Osteocyte (in vitro differentiated cells): ENCODE data around the gene BRD7. TPM values are rescaled to one million over a fixed set of nuclear protein-coding genes. Genes with fewer than 3 reads are reported as not detected.
"Not testable (repeated sequence)": the region's sequence is repeated elsewhere in the genome, so short reads cannot be mapped to it uniquely, and the experiment has no call there.

Source experiments
- DNase-seq: peaks from one replicate; pipeline ENCODE4 v3.0.0; 2021; ENCODE audit warnings: mixed read lengths; ENCODE audit not compliant: unreplicated experiment; ENCODE audit errors: extremely low spot score
- H3K27ac Mint-ChIP-seq: one replicate; pipeline ENCODE4 v1.8.0; 2021; ENCODE audit warnings: mild to moderate bottlenecking, mixed read lengths; ENCODE audit not compliant: unreplicated experiment
- H3K27me3 Mint-ChIP-seq: one replicate; pipeline ENCODE4 v1.8.0; 2021; ENCODE audit warnings: mixed read lengths; ENCODE audit not compliant: unreplicated experiment
- H3K36me3 Mint-ChIP-seq: one replicate; pipeline ENCODE4 v1.8.0; 2021; ENCODE audit warnings: mixed read lengths; ENCODE audit not compliant: unreplicated experiment
- H3K4me1 Mint-ChIP-seq: one replicate; pipeline ENCODE4 v1.8.0; 2021; ENCODE audit warnings: mixed read lengths; ENCODE audit not compliant: unreplicated experiment
- H3K4me3 Mint-ChIP-seq: one replicate; pipeline ENCODE4 v1.8.0; 2021; ENCODE audit warnings: mild to moderate bottlenecking, moderate library complexity, mixed read lengths; ENCODE audit not compliant: unreplicated experiment
- H3K9me3 Mint-ChIP-seq: one replicate; pipeline ENCODE4 v1.8.0; 2021; ENCODE audit warnings: mixed read lengths; ENCODE audit not compliant: unreplicated experiment
- total RNA-seq: library from RNA; stranded (reverse); gene quantifications from 2 replicates; pipeline ENCODE4 v1.2.1, GENCODE V29; 2021
- TF ChIP-seq, protein P1 (sequence below): fragments of 200-600 bp; sonication (generic); IDR thresholded peaks from 2 replicates; pipeline ENCODE4 v1.5.0; 2021; ENCODE audit warnings: antibody characterized with exemption, mild to moderate bottlenecking, moderate library complexity

Gene BRD7
- total RNA-seq, 1 donor from 2014 or later, result 72.3 TPM

DNA sequence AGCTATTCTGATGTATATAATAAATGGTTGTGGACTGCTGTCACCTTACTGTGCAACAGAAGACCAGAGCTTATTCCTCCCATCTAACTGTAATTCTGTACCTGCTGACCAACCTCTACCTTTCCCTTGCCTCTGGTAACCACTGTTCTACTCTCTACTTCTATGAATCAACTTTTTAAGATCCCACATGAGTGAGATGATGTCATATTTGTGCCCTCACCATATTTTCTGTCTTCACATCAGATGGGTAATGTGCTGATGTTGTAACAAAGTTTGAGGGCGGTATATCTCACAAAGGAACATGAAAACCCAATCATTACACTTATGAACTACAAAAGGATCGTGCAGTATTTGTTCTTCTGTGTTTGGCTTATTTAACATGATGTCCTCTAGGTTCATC is 16.8 kb downstream of the BRD7 start:
- TF ChIP-seq, protein P1, sequence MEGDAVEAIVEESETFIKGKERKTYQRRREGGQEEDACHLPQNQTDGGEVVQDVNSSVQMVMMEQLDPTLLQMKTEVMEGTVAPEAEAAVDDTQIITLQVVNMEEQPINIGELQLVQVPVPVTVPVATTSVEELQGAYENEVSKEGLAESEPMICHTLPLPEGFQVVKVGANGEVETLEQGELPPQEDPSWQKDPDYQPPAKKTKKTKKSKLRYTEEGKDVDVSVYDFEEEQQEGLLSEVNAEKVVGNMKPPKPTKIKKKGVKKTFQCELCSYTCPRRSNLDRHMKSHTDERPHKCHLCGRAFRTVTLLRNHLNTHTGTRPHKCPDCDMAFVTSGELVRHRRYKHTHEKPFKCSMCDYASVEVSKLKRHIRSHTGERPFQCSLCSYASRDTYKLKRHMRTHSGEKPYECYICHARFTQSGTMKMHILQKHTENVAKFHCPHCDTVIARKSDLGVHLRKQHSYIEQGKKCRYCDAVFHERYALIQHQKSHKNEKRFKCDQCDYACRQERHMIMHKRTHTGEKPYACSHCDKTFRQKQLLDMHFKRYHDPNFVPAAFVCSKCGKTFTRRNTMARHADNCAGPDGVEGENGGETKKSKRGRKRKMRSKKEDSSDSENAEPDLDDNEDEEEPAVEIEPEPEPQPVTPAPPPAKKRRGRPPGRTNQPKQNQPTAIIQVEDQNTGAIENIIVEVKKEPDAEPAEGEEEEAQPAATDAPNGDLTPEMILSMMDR, result no peak
- Mint-ChIP-seq H3K4me3 (no peak overlapping the region), H3K27me3 (no peaks in the 10 kb centered on the region), H3K4me1 (no peaks in the 10 kb centered on the region), H3K9me3 (peaks cover 3% of the 10 kb centered on the region), H3K27ac (no peak overlapping the region), H3K36me3 (peaks cover 40% of the 10 kb centered on the region)
- DNase-seq, result no peak

DNA sequence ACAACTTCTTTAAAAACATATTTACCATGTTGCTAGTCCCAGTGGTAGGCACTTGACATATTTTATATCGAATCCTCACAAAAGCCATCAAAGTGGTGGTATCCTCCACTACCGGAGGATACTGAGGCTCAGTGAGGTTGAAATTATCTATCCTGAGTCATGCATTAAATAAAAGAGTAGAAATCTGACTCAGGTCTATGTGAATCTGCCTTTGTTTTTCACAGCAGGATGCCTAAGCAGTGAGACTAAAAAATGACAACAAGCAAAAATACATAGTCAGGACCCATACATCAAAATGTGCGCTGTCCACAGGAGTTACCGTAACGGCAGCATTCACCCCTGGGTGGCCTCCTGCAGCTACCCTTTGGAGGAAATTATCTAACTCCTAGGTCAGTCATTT is 17.7 kb downstream of the BRD7 start:
- DNase-seq, result no peak

DNA sequence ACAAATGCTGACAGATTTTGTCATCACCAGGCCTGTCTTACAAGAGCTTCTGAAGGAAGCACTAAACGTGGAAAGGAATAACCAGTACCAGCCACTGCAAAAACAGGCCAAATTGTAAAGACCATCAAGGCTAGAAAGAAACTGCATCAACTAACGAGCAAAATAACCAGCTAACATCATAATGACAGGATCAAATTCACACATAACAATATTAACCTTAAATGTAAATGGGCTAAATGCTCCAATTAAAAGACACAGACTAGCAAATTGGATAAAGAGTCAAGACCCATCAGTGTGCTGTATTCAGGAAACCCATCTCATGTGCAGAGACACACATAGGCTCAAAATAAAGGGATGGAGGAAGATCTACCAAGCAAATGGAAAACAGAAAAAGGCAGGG is 23.6 kb downstream of the BRD7 start:
- peaks cover 60% of the 10 kb centered on the region for H3K36me3 Mint-ChIP-seq
- H3K27me3 Mint-ChIP-seq, H3K4me1 Mint-ChIP-seq, DNase-seq, H3K27ac Mint-ChIP-seq, H3K9me3 Mint-ChIP-seq, H3K4me3 Mint-ChIP-seq: not testable (repeated sequence)

More for the DNA sequence above, 17.7 kb downstream of the BRD7 start:
- peaks cover 3% of the 10 kb centered on the region for H3K9me3 Mint-ChIP-seq
- H3K4me3 Mint-ChIP-seq, result no peak overlapping the region
- no peak overlapping the region for H3K27ac Mint-ChIP-seq
- no peaks in the 10 kb centered on the region for H3K4me1 Mint-ChIP-seq
- TF ChIP-seq, protein P1, result no peak
- no peaks in the 10 kb centered on the region for H3K27me3 Mint-ChIP-seq
- peaks cover 44% of the 10 kb centered on the region for H3K36me3 Mint-ChIP-seq

DNA sequence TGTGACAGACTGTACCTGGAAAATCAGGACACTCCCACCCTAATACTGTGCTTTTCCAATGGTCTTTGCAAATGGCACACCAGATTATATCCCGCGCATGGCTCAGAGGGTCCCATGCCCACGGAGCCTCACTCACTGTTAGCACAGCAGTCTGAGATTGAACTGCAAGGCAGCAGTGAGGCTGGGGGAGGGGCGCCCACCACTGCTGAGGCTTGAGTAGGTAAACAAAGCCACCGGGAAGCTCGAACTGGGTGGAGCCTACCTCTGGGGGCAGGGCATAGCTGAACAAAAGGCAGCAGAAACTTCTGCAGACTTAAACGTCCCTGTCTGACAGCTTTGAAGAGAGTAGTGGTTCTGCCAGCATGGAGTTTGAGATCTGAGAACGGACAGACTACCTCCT is 25.2 kb downstream of the BRD7 start:
- H3K36me3 Mint-ChIP-seq, result peaks cover 50% of the 10 kb centered on the region
- not testable (repeated sequence) for H3K27me3 Mint-ChIP-seq, DNase-seq, H3K4me3 Mint-ChIP-seq, H3K4me1 Mint-ChIP-seq, H3K27ac Mint-ChIP-seq, H3K9me3 Mint-ChIP-seq

DNA sequence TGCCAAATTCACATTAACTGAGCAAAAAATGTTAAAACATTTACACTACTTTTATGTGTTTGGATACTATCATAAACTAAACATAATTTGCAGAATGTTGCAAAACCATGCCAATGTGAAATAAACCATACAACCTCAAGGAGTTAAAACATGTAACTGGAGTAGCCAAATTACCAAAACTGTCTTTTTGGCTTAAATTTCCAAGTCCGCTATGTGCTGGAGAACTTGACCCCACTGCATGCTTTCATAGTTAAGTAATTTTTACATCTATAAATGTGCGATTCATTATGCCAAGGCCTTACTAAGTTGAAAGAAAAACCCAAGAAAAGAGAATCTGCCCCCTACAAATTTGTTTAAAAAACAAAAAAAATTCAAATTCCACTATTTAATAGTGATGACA is 28.2 kb downstream of the BRD7 start:
- Mint-ChIP-seq H3K27ac (peak overlapping the region; percentile 23), H3K36me3 (peaks cover 36% of the 10 kb centered on the region), H3K27me3 (no peaks in the 10 kb centered on the region), H3K4me1 (peaks cover 35% of the 10 kb centered on the region), H3K4me3 (no peak overlapping the region), H3K9me3 (no peaks in the 10 kb centered on the region)
- TF ChIP-seq, protein P1, result no peak
- DNase-seq, result no peak

DNA sequence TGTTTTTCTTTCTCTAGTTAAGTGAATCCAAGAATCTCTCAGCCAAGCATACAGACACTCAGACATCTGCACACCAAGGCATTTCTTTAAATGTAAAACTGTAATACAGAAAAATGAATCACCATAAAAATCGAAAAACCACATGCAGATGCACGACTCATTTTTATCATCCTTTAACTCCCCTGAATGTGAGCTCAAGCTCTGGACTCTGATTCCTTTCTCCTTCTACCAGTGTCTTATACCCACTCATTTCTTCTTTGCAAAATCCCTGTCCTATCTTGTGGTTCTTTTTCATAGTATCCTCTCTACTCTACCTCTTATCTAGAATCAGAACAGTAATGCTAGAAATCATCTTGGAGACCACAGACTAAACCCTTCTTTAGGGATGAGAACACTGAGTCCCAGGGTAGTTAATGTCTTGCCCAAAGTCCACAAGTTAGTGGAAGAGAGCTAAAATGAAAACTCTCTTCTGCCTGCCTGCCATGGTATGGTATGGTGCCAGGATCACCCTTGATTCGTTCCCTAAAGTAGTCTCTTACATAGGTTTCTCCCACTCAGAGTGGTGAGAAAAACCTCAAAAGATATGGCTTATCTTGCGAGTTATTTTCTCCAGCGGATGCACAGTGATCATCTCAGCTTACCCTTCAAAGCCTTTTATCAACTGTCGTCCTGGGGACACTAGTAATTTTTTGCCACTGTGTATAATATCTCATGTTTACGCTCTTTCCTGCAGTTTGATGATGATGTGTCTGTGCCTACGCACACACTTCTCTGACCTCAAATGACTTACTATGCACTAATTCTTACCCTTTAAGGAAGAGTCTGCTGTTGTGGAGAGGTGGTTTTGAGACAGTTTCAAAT is 30.2 kb downstream of the BRD7 start:
- H3K36me3 Mint-ChIP-seq, result peaks cover 34% of the 10 kb centered on the region
- H3K9me3 Mint-ChIP-seq, result no peaks in the 10 kb centered on the region
- H3K4me3 Mint-ChIP-seq, result no peak overlapping the region
- no peaks in the 10 kb centered on the region for H3K27me3 Mint-ChIP-seq
- TF ChIP-seq, protein P1, result no peak
- H3K27ac Mint-ChIP-seq, result peak overlapping the region; percentile 17
- H3K4me1 Mint-ChIP-seq, result peaks cover 51% of the 10 kb centered on the region
- no peak for DNase-seq
